PFSK-1 (cell line): ENCODE measurements around the gene CRB1.

Experiments used
- POLR2AphosphoS5 ChIP-seq: IDR thresholded peaks from 2 replicates; pipeline ENCODE4 v1.6.1; 2012; ENCODE audit warnings: low read depth, mild to moderate bottlenecking, control low read depth, low read length, moderate library complexity
- SIN3A ChIP-seq: IDR thresholded peaks from 2 replicates; pipeline ENCODE4 v1.6.1; 2012; ENCODE audit warnings: mild to moderate bottlenecking, low read length, moderate library complexity, borderline replicate concordance; ENCODE audit not compliant: insufficient read depth
- TAF1 ChIP-seq: IDR thresholded peaks from 2 replicates; pipeline ENCODE4 v1.6.1; 2012; ENCODE audit warnings: low read length, control low read depth, borderline replicate concordance; ENCODE audit not compliant: insufficient read depth
- TF ChIP-seq, protein P1 (sequence below), 2 experiments: IDR thresholded peaks; 2 replicates each; pipeline versions ENCODE4 v1.6.1 to v1.8.0; 2011 to 2012; ENCODE audit warnings: low read depth in 2 of 2, low read length in 2 of 2, control low read depth in 1 of 2, inconsistent platforms in 1 of 2, mild to moderate bottlenecking in 1 of 2, moderate library complexity in 1 of 2; ENCODE audit not compliant: insufficient read depth in 1 of 2

- TF ChIP-seq SIN3A = no peak
- TF ChIP-seq, protein P1, sequence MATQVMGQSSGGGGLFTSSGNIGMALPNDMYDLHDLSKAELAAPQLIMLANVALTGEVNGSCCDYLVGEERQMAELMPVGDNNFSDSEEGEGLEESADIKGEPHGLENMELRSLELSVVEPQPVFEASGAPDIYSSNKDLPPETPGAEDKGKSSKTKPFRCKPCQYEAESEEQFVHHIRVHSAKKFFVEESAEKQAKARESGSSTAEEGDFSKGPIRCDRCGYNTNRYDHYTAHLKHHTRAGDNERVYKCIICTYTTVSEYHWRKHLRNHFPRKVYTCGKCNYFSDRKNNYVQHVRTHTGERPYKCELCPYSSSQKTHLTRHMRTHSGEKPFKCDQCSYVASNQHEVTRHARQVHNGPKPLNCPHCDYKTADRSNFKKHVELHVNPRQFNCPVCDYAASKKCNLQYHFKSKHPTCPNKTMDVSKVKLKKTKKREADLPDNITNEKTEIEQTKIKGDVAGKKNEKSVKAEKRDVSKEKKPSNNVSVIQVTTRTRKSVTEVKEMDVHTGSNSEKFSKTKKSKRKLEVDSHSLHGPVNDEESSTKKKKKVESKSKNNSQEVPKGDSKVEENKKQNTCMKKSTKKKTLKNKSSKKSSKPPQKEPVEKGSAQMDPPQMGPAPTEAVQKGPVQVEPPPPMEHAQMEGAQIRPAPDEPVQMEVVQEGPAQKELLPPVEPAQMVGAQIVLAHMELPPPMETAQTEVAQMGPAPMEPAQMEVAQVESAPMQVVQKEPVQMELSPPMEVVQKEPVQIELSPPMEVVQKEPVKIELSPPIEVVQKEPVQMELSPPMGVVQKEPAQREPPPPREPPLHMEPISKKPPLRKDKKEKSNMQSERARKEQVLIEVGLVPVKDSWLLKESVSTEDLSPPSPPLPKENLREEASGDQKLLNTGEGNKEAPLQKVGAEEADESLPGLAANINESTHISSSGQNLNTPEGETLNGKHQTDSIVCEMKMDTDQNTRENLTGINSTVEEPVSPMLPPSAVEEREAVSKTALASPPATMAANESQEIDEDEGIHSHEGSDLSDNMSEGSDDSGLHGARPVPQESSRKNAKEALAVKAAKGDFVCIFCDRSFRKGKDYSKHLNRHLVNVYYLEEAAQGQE (IDR thresholded peaks at IDR 0.05; ENCODE audit: insufficient read depth in 1 of 2, low read depth in 2 of 2, low read length in 2 of 2) = no peak
- TF ChIP-seq POLR2AphosphoS5 = no peak
- no peak for TF ChIP-seq TAF1
These were observed 167.2 kb downstream of the CRB1 start for GRCh38 chr1:197435224-197435623.
